H1 (cell line): Measurements from ENCODE around the gene HMCN1. TPM values are rescaled to one million over a fixed set of nuclear protein-coding genes. Genes with fewer than 3 reads are reported as not detected.

Source experiments
- CTCF ChIA-PET: fragments of 300-600 bp; sonication (Branson Sonifier 250); formaldehyde crosslinking; loops from one replicate; lab custom pipeline; 2021; ENCODE audit not compliant: partially characterized antibody; lab: Charles Lee
- POLR2A ChIA-PET: fragments of 300-600 bp; sonication (Branson Sonifier 250); formaldehyde crosslinking; loops from one replicate; lab custom pipeline; 2021; ENCODE audit warnings: inconsistent platforms; ENCODE audit not compliant: partially characterized antibody; lab: Charles Lee
- DNase-seq, 2 experiments: peaks; one replicate each; pipeline versions ENCODE4 v3.0.0 to v3.0.0-alpha.2; 2010 to 2022; ENCODE audit warnings: low spot score in 2 of 2, low read depth in 1 of 2, mixed read lengths in 1 of 2
- FAIRE-seq: peaks from 2 replicates; lab custom pipeline; 2011; peaks lifted over from hg19 to GRCh38; lab: Jason Lieb, UNC
- H2AFZ ChIP-seq: 2 replicates; pipeline ENCODE4 v1.8.1; 2012; ENCODE audit warnings: low read length, inconsistent platforms
- H2AK5ac ChIP-seq: 2 replicates; pipeline ENCODE4 v1.6.1; 2013; ENCODE audit warnings: low read depth, low read length
- H2BK120ac ChIP-seq: replicated peaks from 2 replicates; pipeline ENCODE3; 2013; ENCODE audit warnings: low read depth, low read length, inconsistent platforms
- H2BK12ac ChIP-seq: 2 replicates; pipeline ENCODE4 v1.6.1; 2013; ENCODE audit warnings: low read depth, low read length
- H2BK15ac ChIP-seq: 2 replicates; pipeline ENCODE4 v1.6.1; 2013; ENCODE audit warnings: low read length
- H2BK20ac ChIP-seq: 2 replicates; pipeline ENCODE4 v1.6.1; 2013; ENCODE audit warnings: low read length
- H2BK5ac ChIP-seq: 2 replicates; pipeline ENCODE4 v1.6.1; 2013; ENCODE audit warnings: low read depth, low read length
- H3K14ac ChIP-seq: 2 replicates; pipeline ENCODE4 v1.6.1; 2013; ENCODE audit warnings: inconsistent platforms; ENCODE audit not compliant: insufficient read length
- H3K18ac ChIP-seq: 2 replicates; pipeline ENCODE4 v1.6.1; 2013; ENCODE audit warnings: low read length; ENCODE audit errors: extremely low read depth
- H3K23ac ChIP-seq: 2 replicates; pipeline ENCODE4 v1.6.1; 2013; ENCODE audit warnings: inconsistent platforms; ENCODE audit not compliant: insufficient read length
- H3K23me2 ChIP-seq: 2 replicates; pipeline ENCODE4 v1.6.1; 2013; ENCODE audit warnings: low read depth, low read length
- H3K27ac ChIP-seq: 2 replicates; pipeline ENCODE4 v1.6.1; 2011; ENCODE audit warnings: low read depth, low read length, inconsistent platforms
- H3K27me3 ChIP-seq, 4 experiments: replicated peaks in 1 of 4; 1 replicate in 1 of 4; 2 replicates in 3 of 4; pipeline versions ENCODE4 v1.6.1 to v1.8.1; 2011 to 2013; ENCODE audit warnings: low read length in 3 of 4, mild to moderate bottlenecking in 3 of 4, inconsistent platforms in 2 of 4, mixed read lengths in 2 of 4, moderate library complexity in 1 of 4; ENCODE audit not compliant: control insufficient read depth in 3 of 4, insufficient read depth in 3 of 4; ENCODE audit errors: extremely low read depth in 1 of 4
- H3K36me3 ChIP-seq, 4 experiments: 2 replicates each; pipeline versions ENCODE4 v1.6.1 to v1.8.1; 2011 to 2013; ENCODE audit warnings: mild to moderate bottlenecking in 4 of 4, low read length in 3 of 4, moderate library complexity in 2 of 4, control low read depth in 1 of 4, inconsistent platforms in 1 of 4; ENCODE audit not compliant: insufficient read depth in 4 of 4, control insufficient read depth in 2 of 4
- H3K4ac ChIP-seq: replicated peaks from 2 replicates; pipeline ENCODE3; 2013; ENCODE audit warnings: low read length, low read depth, mixed read lengths, inconsistent platforms; ENCODE audit not compliant: insufficient read length
- H3K4me1 ChIP-seq, 4 experiments: replicated peaks in 1 of 4; 1 replicate in 1 of 4; 2 replicates in 3 of 4; pipeline versions ENCODE4 v1.6.1 to v1.8.1; 2011 to 2013; ENCODE audit warnings: low read length in 3 of 4, inconsistent platforms in 2 of 4, mixed read lengths in 1 of 4; ENCODE audit not compliant: insufficient read depth in 4 of 4, control insufficient read depth in 3 of 4
- H3K4me2 ChIP-seq, 2 experiments: 2 replicates each; pipeline versions ENCODE4 v1.6.1 to v1.8.1; 2011 to 2013; ENCODE audit warnings: low read depth in 2 of 2, low read length in 2 of 2, control low read depth in 1 of 2, inconsistent platforms in 1 of 2, mild to moderate bottlenecking in 1 of 2; ENCODE audit not compliant: insufficient read depth in 1 of 2
- H3K4me3 ChIP-seq, 4 experiments: fragments of 200-600, 300-600 bp in 1 of 4; sonication (generic), shearing (Covaris generic), sonication (Bioruptor Twin) in 1 of 4; 2 replicates each; pipeline versions ENCODE4 v1.5.1 to v1.8.1; 2011 to 2016; ENCODE audit warnings: low read length in 4 of 4, low read depth in 3 of 4, control low read depth in 2 of 4, inconsistent platforms in 2 of 4, mild to moderate bottlenecking in 2 of 4, mixed read lengths in 1 of 4, moderate library complexity in 1 of 4; ENCODE audit not compliant: insufficient read depth in 2 of 4; ENCODE audit errors: extremely low read depth in 1 of 4
- H3K56ac ChIP-seq: replicated peaks from 2 replicates; pipeline ENCODE3; 2013; ENCODE audit warnings: low read depth, mild to moderate bottlenecking, mixed read lengths, low read length, inconsistent platforms; ENCODE audit not compliant: insufficient read length
- H3K79me1 ChIP-seq: 2 replicates; pipeline ENCODE4 v1.6.1; 2013; ENCODE audit warnings: low read depth, low read length, control low read depth
- H3K79me2 ChIP-seq, 2 experiments: 2 replicates each; pipeline versions ENCODE4 v1.6.1 to v1.8.1; 2012 to 2013; ENCODE audit warnings: low read length in 2 of 2, mild to moderate bottlenecking in 2 of 2, inconsistent platforms in 1 of 2; ENCODE audit not compliant: insufficient read depth in 2 of 2, control insufficient read depth in 1 of 2
- H3K9ac ChIP-seq, 4 experiments: replicated peaks in 1 of 4; 1 replicate in 1 of 4; 2 replicates in 3 of 4; pipeline versions ENCODE4 v1.6.1 to v1.8.1; 2011 to 2013; ENCODE audit warnings: low read depth in 3 of 4, low read length in 3 of 4, control low read depth in 2 of 4, mild to moderate bottlenecking in 2 of 4, moderate library complexity in 2 of 4, inconsistent platforms in 1 of 4; ENCODE audit errors: extremely low read depth in 1 of 4
- H3K9me3 ChIP-seq, 2 experiments: 2 replicates each; pipeline versions ENCODE4 v1.6.1 to v1.8.1; 2012 to 2013; ENCODE audit warnings: mild to moderate bottlenecking in 2 of 2, moderate library complexity in 2 of 2, control low read depth in 1 of 2, inconsistent platforms in 1 of 2, low read depth in 1 of 2, low read length in 1 of 2, mixed read lengths in 1 of 2; ENCODE audit not compliant: insufficient read depth in 2 of 2
- H4K20me1 ChIP-seq, 2 experiments: replicated peaks in 1 of 2; 2 replicates each; pipeline versions ENCODE3 to v1.8.1; 2011 to 2013; ENCODE audit warnings: inconsistent platforms in 2 of 2, low read length in 2 of 2, mild to moderate bottlenecking in 1 of 2; ENCODE audit not compliant: insufficient read depth in 2 of 2, control insufficient read depth in 1 of 2
- H4K5ac ChIP-seq: 2 replicates; pipeline ENCODE4 v1.6.1; 2013; ENCODE audit warnings: low read length, low read depth, mixed read lengths, inconsistent platforms; ENCODE audit not compliant: insufficient read length
- H4K8ac ChIP-seq: 2 replicates; pipeline ENCODE4 v1.8.0; 2013; ENCODE audit warnings: mild to moderate bottlenecking, moderate library complexity, low read length, inconsistent platforms; ENCODE audit not compliant: insufficient read depth; ENCODE audit errors: extremely low read depth
- H4K91ac ChIP-seq: replicated peaks from 2 replicates; pipeline ENCODE3; 2013; ENCODE audit warnings: low read length, mixed read lengths, inconsistent platforms; ENCODE audit not compliant: insufficient read length
- EP300 ChIP-seq, 2 experiments: IDR thresholded peaks; 1 replicate in 1 of 2; 2 replicates in 1 of 2; pipeline ENCODE4 v1.6.1; 2011 to 2012; ENCODE audit warnings: low read depth in 2 of 2, low read length in 2 of 2, mild to moderate bottlenecking in 2 of 2, borderline replicate concordance in 1 of 2, inconsistent platforms in 1 of 2, moderate library complexity in 1 of 2
- RBBP5 ChIP-seq: IDR thresholded peaks from 2 replicates; pipeline ENCODE4 v1.7.1; 2012; ENCODE audit warnings: low read depth, mild to moderate bottlenecking, inconsistent platforms, low read length, moderate library complexity, borderline replicate concordance
- SIX5 ChIP-seq: IDR thresholded peaks from 2 replicates; pipeline ENCODE4 v1.6.1; 2011; ENCODE audit warnings: mild to moderate bottlenecking, low read depth, low read length
- WGBS, 2 experiments: shearing (Covaris generic) in 1 of 2; methylation state at CpG; one replicate each; pipeline versions ENCODE4 v1.1.6 to v1.1.7; 2013 to 2015; ENCODE audit warnings: low lambda C conversion rate in 2 of 2, mixed read lengths in 2 of 2, inconsistent platforms in 1 of 2, low coverage in 1 of 2, missing lambda C conversion rate in 1 of 2; ENCODE audit not compliant: insufficient replicate concordance in 2 of 2, insufficient coverage in 1 of 2, insufficient read length in 1 of 2; ENCODE audit errors: extremely low coverage in 1 of 2, missing lambda C conversion rate in 1 of 2; 5-methylcytosine and 5-hydroxymethylcytosine counted together
- polyA plus RNA-seq, 7 experiments: library from polyadenylated mRNA; depleted of rRNA in 3 of 7; stranded (reverse) in 5 of 7; unstranded in 2 of 7; fragments of >200 nt in 5 of 7; fragments of 200-250 nt in 2 of 7; gene quantifications; 1 replicate in 5 of 7; 2 replicates in 1 of 7; 4 replicates in 1 of 7; pipeline versions ENCODE4 v1.2.1 to v1.2.3, GENCODE V29; 2011 to 2013; ENCODE audit warnings: missing spikeins in 2 of 7, mixed read lengths in 2 of 7
- total RNA-seq: library from RNA; stranded (reverse); fragmentation: NEBNext Ultra II Directional; extraction: Animal tissue kit (Norgen Biotek cat#: 25700); gene quantifications from 2 replicates; pipeline ENCODE4 v1.2.1, GENCODE V29; 2021

Gene HMCN1
- total and polyA plus RNA-seq, 2 of the 8 experiments (the other 6 are each of a cell fraction or from before 2014, with no cell fraction given), result 13.8 to 14.6 TPM

- H3K4ac ChIP-seq, result no peak overlapping the region
- H3K4me2 ChIP-seq, result no peak overlapping the region
- no peak overlapping the region for H4K8ac ChIP-seq
- no peak overlapping the region for H3K56ac ChIP-seq
- no peaks in the 10 kb centered on the region for H3K36me3 ChIP-seq
- no peaks in the 10 kb centered on the region for H3K79me2 ChIP-seq
- H3K27ac ChIP-seq, result no peak overlapping the region; the same call in 1 of the 2 replicates
- H2AK5ac ChIP-seq, result no peak overlapping the region
- H2AFZ ChIP-seq, result no peak overlapping the region
- no peaks in the 10 kb centered on the region for H4K20me1 ChIP-seq
- no peak for TF ChIP-seq EP300 (IDR thresholded peaks at IDR 0.05; ENCODE audit: borderline replicate concordance in 1 of 2, low read depth in 2 of 2, low read length in 2 of 2)
- TF ChIP-seq RBBP5, result no peak
- TF ChIP-seq SIX5, result no peak
- TF ChIP-seq, all 59 proteins: peak for 0
- no peaks in the 10 kb centered on the region for H3K79me1 ChIP-seq
- DNase-seq (no peak), FAIRE-seq (no peak)
- H2BK5ac ChIP-seq, result no peak overlapping the region
- H3K9me3 ChIP-seq, result peaks cover 6 to 7% of the 10 kb centered on the region in 2 experiments; a peak in 2 of 4 replicates
- no peak overlapping the region for H3K9ac ChIP-seq
- H2BK120ac ChIP-seq, result no peak overlapping the region
- ChIA-PET CTCF (interaction anchor here (0.7 to 2.2 kb wide), 6 partner anchors 12 to 94 kb away, joined by 3 to 7 read pairs (median 4); no protein-coding TSS in a partner anchor), POLR2A (no interaction called here)
- no peak overlapping the region for H4K5ac ChIP-seq
- WGBS, 2 experiments, result 93% methylated on average over 2 of the region's 2 CpGs; no CpG with 5 or more reads in 1 of the 2 experiments
- no peak overlapping the region for H2BK12ac ChIP-seq
- no peak overlapping the region for H2BK15ac ChIP-seq
- no peak overlapping the region for H3K4me3 ChIP-seq
- H2BK20ac ChIP-seq, result no peak overlapping the region
- H3K4me1 ChIP-seq, result no peaks in the 10 kb centered on the region
- no peak overlapping the region for H3K18ac ChIP-seq
- H4K91ac ChIP-seq, result no peak overlapping the region
- no peaks in the 10 kb centered on the region; the same call in 1 of the 2 replicates for H3K23me2 ChIP-seq
- no peaks in the 10 kb centered on the region for H3K27me3 ChIP-seq
- H3K14ac ChIP-seq, result no peak overlapping the region
- H3K23ac ChIP-seq, result no peak overlapping the region
Measured at GRCh38 chr1:185787238-185787637, 53.0 kb downstream of the HMCN1 start.
